HG02642 (cell line): ENCODE measurements around the gene MPDZ.

ENCODE experiments used
- ATAC-seq: cut with Tn5 transposase; IDR thresholded peaks from one replicate; pipeline ENCODE4 v1.9.1; 2021; ENCODE audit warnings: mild to moderate bottlenecking; ENCODE audit not compliant: unreplicated experiment, poor library complexity

The MPDZ gene

GRCh38 chr9:13186091-13186490 lies 93.4 kb downstream of the MPDZ start:
- no peak for ATAC-seq

GRCh38 chr9:13181652-13182051 lies 97.8 kb downstream of the MPDZ start:
- no peak for ATAC-seq

GRCh38 chr9:13179257-13179656 lies 100.2 kb downstream of the MPDZ start:
- ATAC-seq = no peak

- ATAC-seq = no peak
These were observed 103.8 kb downstream of the MPDZ start for GRCh38 chr9:13175732-13176131.

GRCh38 chr9:13174906-13175639 lies 104.4 kb downstream of the MPDZ start:
- no peak for ATAC-seq

- ATAC-seq = no peak
These were observed 105.9 kb downstream of the MPDZ start for GRCh38 chr9:13173553-13173952.

GRCh38 chr9:13171261-13171660 lies 108.2 kb downstream of the MPDZ start:
- no peak for ATAC-seq

- ATAC-seq = no peak
These were observed 112.5 kb downstream of the MPDZ start for GRCh38 chr9:13166996-13167395.

- no peak for ATAC-seq
These were observed 113.5 kb downstream of the MPDZ start for GRCh38 chr9:13165956-13166355.

- ATAC-seq = no peak
These were observed 114.1 kb downstream of the MPDZ start for GRCh38 chr9:13165236-13165945.

- no peak for ATAC-seq
These were observed 115.5 kb downstream of the MPDZ start for GRCh38 chr9:13163946-13164345.

- ATAC-seq = no peak
These were observed 116.2 kb downstream of the MPDZ start for GRCh38 chr9:13163287-13163686.

- ATAC-seq = no peak
These were observed 119.4 kb downstream of the MPDZ start for GRCh38 chr9:13160051-13160450.

GRCh38 chr9:13158986-13159385 lies 120.5 kb downstream of the MPDZ start:
- ATAC-seq = no peak

GRCh38 chr9:13151489-13151888 lies 128.0 kb downstream of the MPDZ start:
- ATAC-seq = no peak

- ATAC-seq = no peak
These were observed 130.0 kb downstream of the MPDZ start for GRCh38 chr9:13149454-13149853.

GRCh38 chr9:13146840-13147239 lies 132.7 kb downstream of the MPDZ start:
- ATAC-seq = no peak

- ATAC-seq = no peak
These were observed 134.2 kb downstream of the MPDZ start for GRCh38 chr9:13145340-13145739.

- no peak for ATAC-seq
These were observed 135.2 kb downstream of the MPDZ start for GRCh38 chr9:13144166-13144775.

GRCh38 chr9:13143281-13143680 lies 136.2 kb downstream of the MPDZ start:
- ATAC-seq = no peak

GRCh38 chr9:13142776-13143175 lies 136.7 kb downstream of the MPDZ start:
- no peak for ATAC-seq
